Stimulated activated memory B cell treated with anti-CD40 and anti-IgM and Interleukin-4, amounts not matched to agents 10 μg/mL and 1 μg/mL and 100 μg/mL, for 72 hours (primary cell): ENCODE measurements around the gene ZNF664.

Source experiments
- ATAC-seq: fragments of 150-1000 bp; cut with Tn5 transposase; 2 replicates; pipeline ENCODE4 v1.10.0; 2021
- H3K27ac Mint-ChIP-seq: one replicate; pipeline ENCODE4 v1.8.0; 2022; ENCODE audit warnings: mild to moderate bottlenecking, mixed read lengths
- H3K27me3 Mint-ChIP-seq: one replicate; pipeline ENCODE4 v1.8.0; 2022; ENCODE audit warnings: mixed read lengths
- H3K36me3 Mint-ChIP-seq: one replicate; pipeline ENCODE4 v1.8.0; 2022; ENCODE audit warnings: mixed read lengths
- H3K4me1 Mint-ChIP-seq: one replicate; pipeline ENCODE4 v1.8.0; 2022; ENCODE audit warnings: mixed read lengths
- H3K4me3 Mint-ChIP-seq: one replicate; pipeline ENCODE4 v1.8.0; 2022; ENCODE audit warnings: mild to moderate bottlenecking, moderate library complexity, mixed read lengths
- H3K9me3 Mint-ChIP-seq: one replicate; pipeline ENCODE4 v1.8.0; 2022; ENCODE audit warnings: mixed read lengths

The ZNF664 gene

GRCh38 chr12:123937707-123938591 is 35.1 kb upstream of the ZNF664 start:
- ATAC-seq = peak; percentile 64
- H3K27ac Mint-ChIP-seq = peak overlapping the region; percentile 42
- no peaks in the 10 kb centered on the region for H3K27me3 Mint-ChIP-seq
- peaks cover 27% of the 10 kb centered on the region for H3K4me1 Mint-ChIP-seq
- no peaks in the 10 kb centered on the region for H3K9me3 Mint-ChIP-seq
- no peak overlapping the region for H3K4me3 Mint-ChIP-seq
- H3K36me3 Mint-ChIP-seq = peaks cover 46% of the 10 kb centered on the region

GRCh38 chr12:123938679-123939480 is 34.1 kb upstream of the ZNF664 start:
- peak overlapping the region; percentile 42 for H3K27ac Mint-ChIP-seq
- no peaks in the 10 kb centered on the region for H3K27me3 Mint-ChIP-seq
- no peak for ATAC-seq

GRCh38 chr12:123939716-123940626 is 33.0 kb upstream of the ZNF664 start:
- H3K36me3 Mint-ChIP-seq = peaks cover 55% of the 10 kb centered on the region
- H3K4me3 Mint-ChIP-seq = no peak overlapping the region
- ATAC-seq = no peak
- H3K27ac Mint-ChIP-seq = no peak overlapping the region
- no peaks in the 10 kb centered on the region for H3K9me3 Mint-ChIP-seq
- peaks cover 18% of the 10 kb centered on the region for H3K4me1 Mint-ChIP-seq
- no peaks in the 10 kb centered on the region for H3K27me3 Mint-ChIP-seq

More at GRCh38 chr12:123938679-123939480, 34.1 kb upstream of the ZNF664 start:
- H3K4me3 Mint-ChIP-seq = no peak overlapping the region
- H3K9me3 Mint-ChIP-seq = no peaks in the 10 kb centered on the region
- H3K36me3 Mint-ChIP-seq = peaks cover 48% of the 10 kb centered on the region
- peaks cover 22% of the 10 kb centered on the region for H3K4me1 Mint-ChIP-seq

GRCh38 chr12:123940627-123940966 is 32.4 kb upstream of the ZNF664 start:
- peaks cover 55% of the 10 kb centered on the region for H3K36me3 Mint-ChIP-seq
- H3K27me3 Mint-ChIP-seq = no peaks in the 10 kb centered on the region
- H3K4me1 Mint-ChIP-seq = peaks cover 18% of the 10 kb centered on the region
- H3K4me3 Mint-ChIP-seq = no peak overlapping the region
- H3K27ac Mint-ChIP-seq = no peak overlapping the region
- ATAC-seq = no peak
- no peaks in the 10 kb centered on the region for H3K9me3 Mint-ChIP-seq

- Mint-ChIP-seq H3K27me3 (no peaks in the 10 kb centered on the region), H3K36me3 (peaks cover 58% of the 10 kb centered on the region), H3K4me3 (no peak overlapping the region), H3K9me3 (no peaks in the 10 kb centered on the region), H3K4me1 (peaks cover 18% of the 10 kb centered on the region), H3K27ac (no peak overlapping the region)
- ATAC-seq = no peak
Measured at GRCh38 chr12:123941000-123941399, 32.0 kb upstream of the ZNF664 start.

- Mint-ChIP-seq H3K27me3 (no peaks in the 10 kb centered on the region), H3K4me1 (peaks cover 18% of the 10 kb centered on the region), H3K27ac (no peak overlapping the region), H3K36me3 (peaks cover 56% of the 10 kb centered on the region), H3K4me3 (no peak overlapping the region), H3K9me3 (no peaks in the 10 kb centered on the region)
- no peak for ATAC-seq
Measured at GRCh38 chr12:123941624-123942237, 31.3 kb upstream of the ZNF664 start.

GRCh38 chr12:123942238-123942653 is 30.8 kb upstream of the ZNF664 start:
- H3K27me3 Mint-ChIP-seq = no peaks in the 10 kb centered on the region
- H3K27ac Mint-ChIP-seq = no peak overlapping the region
- no peak overlapping the region for H3K4me3 Mint-ChIP-seq
- H3K36me3 Mint-ChIP-seq = peaks cover 52% of the 10 kb centered on the region
- no peak for ATAC-seq
- H3K4me1 Mint-ChIP-seq = peaks cover 18% of the 10 kb centered on the region
- no peaks in the 10 kb centered on the region for H3K9me3 Mint-ChIP-seq

GRCh38 chr12:123942911-123943648 is 29.9 kb upstream of the ZNF664 start:
- Mint-ChIP-seq H3K9me3 (no peaks in the 10 kb centered on the region), H3K4me1 (peaks cover 12% of the 10 kb centered on the region), H3K27me3 (no peaks in the 10 kb centered on the region), H3K27ac (no peak overlapping the region), H3K36me3 (peaks cover 46% of the 10 kb centered on the region), H3K4me3 (no peak overlapping the region)
- ATAC-seq = no peak

GRCh38 chr12:123943816-123944215 is 29.2 kb upstream of the ZNF664 start:
- no peak overlapping the region for H3K27ac Mint-ChIP-seq
- no peaks in the 10 kb centered on the region for H3K9me3 Mint-ChIP-seq
- H3K36me3 Mint-ChIP-seq = peaks cover 46% of the 10 kb centered on the region
- H3K4me1 Mint-ChIP-seq = peaks cover 4% of the 10 kb centered on the region
- H3K4me3 Mint-ChIP-seq = no peak overlapping the region
- ATAC-seq = no peak
- H3K27me3 Mint-ChIP-seq = no peaks in the 10 kb centered on the region

- Mint-ChIP-seq H3K9me3 (no peaks in the 10 kb centered on the region), H3K27me3 (no peaks in the 10 kb centered on the region), H3K36me3 (peaks cover 46% of the 10 kb centered on the region), H3K4me3 (no peak overlapping the region), H3K4me1 (no peaks in the 10 kb centered on the region), H3K27ac (no peak overlapping the region)
- no peak for ATAC-seq
Measured at GRCh38 chr12:123944696-123945095, 28.3 kb upstream of the ZNF664 start.

- no peak overlapping the region for H3K4me3 Mint-ChIP-seq
- no peaks in the 10 kb centered on the region for H3K27me3 Mint-ChIP-seq
- H3K9me3 Mint-ChIP-seq = no peaks in the 10 kb centered on the region
- ATAC-seq = no peak
- H3K4me1 Mint-ChIP-seq = no peaks in the 10 kb centered on the region
- H3K36me3 Mint-ChIP-seq = peaks cover 40% of the 10 kb centered on the region
- no peak overlapping the region for H3K27ac Mint-ChIP-seq
Measured at GRCh38 chr12:123945287-123946151, 27.5 kb upstream of the ZNF664 start.

- peaks cover 37% of the 10 kb centered on the region for H3K36me3 Mint-ChIP-seq
- no peak for ATAC-seq
- H3K9me3 Mint-ChIP-seq = no peaks in the 10 kb centered on the region
- no peak overlapping the region for H3K27ac Mint-ChIP-seq
- H3K4me3 Mint-ChIP-seq = no peak overlapping the region
- H3K4me1 Mint-ChIP-seq = no peaks in the 10 kb centered on the region
- H3K27me3 Mint-ChIP-seq = no peaks in the 10 kb centered on the region
Measured at GRCh38 chr12:123946152-123946515, 26.9 kb upstream of the ZNF664 start.
